Naive thymus-derived CD4-positive, alpha-beta T cell (primary cell): Measurements from ENCODE around the gene SVOP. TPM values are rescaled to one million over a fixed set of nuclear protein-coding genes. Genes with fewer than 3 reads are reported as not detected.

ENCODE experiments used
- ATAC-seq: fragments of 150-1000 bp; cut with Tn5 transposase; 2 replicates; pipeline ENCODE4 v1.10.0; 2021; ENCODE audit warnings: mild to moderate bottlenecking, moderate library complexity
- CTCF ChIA-PET: fragments of 350-600 bp; sonication (Branson Sonifier 250); formaldehyde crosslinking; loops from one replicate; lab custom pipeline; 2021; ENCODE audit warnings: antibody characterized with exemption; lab: Charles Lee
- POLR2A ChIA-PET: fragments of 350-600 bp; sonication (Branson Sonifier 250); formaldehyde crosslinking; loops from one replicate; lab custom pipeline; 2021; ENCODE audit warnings: antibody characterized with exemption, inconsistent platforms; lab: Charles Lee
- DNase-seq, 9 donors: peaks; one replicate each; pipeline versions ENCODE4 v3.0.0 to v3.0.0-alpha.2; 2020 to 2022; ENCODE audit warnings: mixed read lengths in 1 of 9
- H3K27ac ChIP-seq: one replicate; pipeline ENCODE4 v1.7.0; 2013; ENCODE audit warnings: mild to moderate bottlenecking, low read depth, low read length, moderate library complexity
- H3K27me3 ChIP-seq, 2 donors: one replicate each; pipeline ENCODE4 v1.7.0; 2013; ENCODE audit warnings: low read length in 2 of 2, mild to moderate bottlenecking in 2 of 2, moderate library complexity in 2 of 2; ENCODE audit not compliant: control insufficient read depth in 2 of 2, insufficient read depth in 2 of 2
- H3K36me3 ChIP-seq, 3 experiments: 1 replicate in 2 of 3; 2 replicates in 1 of 3; pipeline ENCODE4 v1.7.0; 2013; ENCODE audit warnings: low read length in 3 of 3, mild to moderate bottlenecking in 3 of 3, moderate library complexity in 1 of 3; ENCODE audit not compliant: insufficient read depth in 3 of 3, control insufficient read depth in 2 of 3
- H3K4me1 ChIP-seq, 2 donors: one replicate each; pipeline ENCODE4 v1.7.0; 2013; ENCODE audit warnings: low read length in 2 of 2, mild to moderate bottlenecking in 2 of 2, moderate library complexity in 1 of 2; ENCODE audit not compliant: control insufficient read depth in 2 of 2, insufficient read depth in 2 of 2
- H3K4me3 ChIP-seq: 2 replicates; pipeline ENCODE4 v1.7.0; 2013; ENCODE audit warnings: mild to moderate bottlenecking, low read length
- H3K9me3 ChIP-seq, 3 experiments: 1 replicate in 2 of 3; 2 replicates in 1 of 3; pipeline ENCODE4 v1.7.0; 2013; ENCODE audit warnings: low read length in 3 of 3; ENCODE audit not compliant: control insufficient read depth in 2 of 3
- H3K27ac Mint-ChIP-seq, 9 donors: one replicate each; pipeline ENCODE4 v1.8.0; 2020 to 2022; ENCODE audit warnings: mixed read lengths in 9 of 9, mild to moderate bottlenecking in 8 of 9, moderate library complexity in 5 of 9, inconsistent platforms in 2 of 9
- H3K27me3 Mint-ChIP-seq, 5 donors: one replicate each; pipeline ENCODE4 v1.8.0; 2021 to 2022; ENCODE audit warnings: mixed read lengths in 5 of 5, mild to moderate bottlenecking in 1 of 5
- H3K36me3 Mint-ChIP-seq, 5 donors: one replicate each; pipeline ENCODE4 v1.8.0; 2020 to 2022; ENCODE audit warnings: mixed read lengths in 5 of 5, mild to moderate bottlenecking in 3 of 5, inconsistent platforms in 1 of 5
- H3K4me1 Mint-ChIP-seq, 7 donors: one replicate each; pipeline ENCODE4 v1.8.0; 2020 to 2022; ENCODE audit warnings: mixed read lengths in 7 of 7, mild to moderate bottlenecking in 3 of 7, inconsistent platforms in 1 of 7
- H3K4me3 Mint-ChIP-seq, 10 donors: one replicate each; pipeline ENCODE4 v1.8.0; 2020 to 2022; ENCODE audit warnings: mild to moderate bottlenecking in 10 of 10, mixed read lengths in 10 of 10, moderate library complexity in 6 of 10, inconsistent platforms in 2 of 10
- H3K9me3 Mint-ChIP-seq, 11 donors: one replicate each; pipeline ENCODE4 v1.8.0; 2020 to 2022; ENCODE audit warnings: mixed read lengths in 11 of 11, mild to moderate bottlenecking in 4 of 11, inconsistent platforms in 1 of 11, moderate library complexity in 1 of 11
- intact Hi-C, 2 donors: fragments of 100-400 bp; cut with micrococcal nuclease; formaldehyde crosslinking; loops; one replicate each; pipeline ENCODE4 v1.15.1; 2023
- polyA plus RNA-seq, 2 donors: library from polyadenylated mRNA; unstranded; fragments of 300-500 nt; fragmentation: Illumina TruSeq; gene quantifications; one replicate each; pipeline ENCODE4 v1.2.3, GENCODE V29; 2021
- total RNA-seq, 6 experiments: library from RNA in 5 of 6; stranded (reverse) in 5 of 6; gene quantifications; 1 replicate in 5 of 6; 2 replicates in 1 of 6; pipeline ENCODE4 v1.2.3 and lab custom pipeline; 2021 to 2026

Gene SVOP
- total and polyA plus RNA-seq, 7 experiments from 2014 or later, result not detected

GRCh38 chr12:108928695-108929094 is 92.2 kb downstream of the SVOP start:
- CTCF ChIA-PET, result no interaction called here
- Histone ChIP-seq H3K4me1 (no peaks in the 10 kb centered on the region), H3K9me3 (no peaks in the 10 kb centered on the region), H3K27me3 (no peaks in the 10 kb centered on the region), H3K27ac (no peak overlapping the region), H3K36me3 (no peaks in the 10 kb centered on the region), H3K4me3 (no peak overlapping the region)
- H3K9me3 Mint-ChIP-seq, result peaks cover 0 to 10% (median 2%) of the 10 kb centered on the region in 11 donors
- H3K27ac Mint-ChIP-seq, result no peak overlapping the region
- DNase-seq (no peak), ATAC-seq (no peak)
- POLR2A ChIA-PET, result no interaction called here
- H3K27me3 Mint-ChIP-seq, result peaks cover 0 to 20% (median 6%) of the 10 kb centered on the region in 5 donors
- H3K4me1 Mint-ChIP-seq, result no peaks in the 10 kb centered on the region
- H3K4me3 Mint-ChIP-seq, result no peak overlapping the region
- intact Hi-C loops, result no loop called here
- H3K36me3 Mint-ChIP-seq, result no peaks in the 10 kb centered on the region

- Mint-ChIP-seq H3K4me1 (no peaks in the 10 kb centered on the region), H3K27ac (no peak overlapping the region), H3K27me3 (peaks cover 0 to 8% (median 6%) of the 10 kb centered on the region in 5 donors), H3K36me3 (no peaks in the 10 kb centered on the region), H3K4me3 (no peak overlapping the region), H3K9me3 (peaks cover 0 to 18% (median 8%) of the 10 kb centered on the region in 11 donors)
- intact Hi-C loops, result no loop called here
- POLR2A ChIA-PET, result no interaction called here
- H3K4me1 ChIP-seq, result no peaks in the 10 kb centered on the region
- H3K27me3 ChIP-seq, result no peaks in the 10 kb centered on the region
- peaks cover 0 to 10% (median 0%) of the 10 kb centered on the region in 3 experiments for H3K9me3 ChIP-seq
- no peak for ATAC-seq
- DNase-seq, result no peak
- CTCF ChIA-PET, result no interaction called here
- no peaks in the 10 kb centered on the region for H3K36me3 ChIP-seq
- H3K27ac ChIP-seq, result no peak overlapping the region
- no peak overlapping the region for H3K4me3 ChIP-seq
Observed at GRCh38 chr12:108922918-108923317, 98.0 kb downstream of the SVOP start.

GRCh38 chr12:108921946-108922345 is 98.9 kb downstream of the SVOP start:
- no peaks in the 10 kb centered on the region for H3K36me3 Mint-ChIP-seq
- intact Hi-C loops, result no loop called here
- Histone ChIP-seq H3K27me3 (no peaks in the 10 kb centered on the region), H3K27ac (no peak overlapping the region), H3K36me3 (no peaks in the 10 kb centered on the region), H3K4me1 (no peaks in the 10 kb centered on the region), H3K9me3 (peaks cover 0 to 10% (median 0%) of the 10 kb centered on the region in 3 experiments), H3K4me3 (no peak overlapping the region)
- H3K27ac Mint-ChIP-seq, result no peak overlapping the region
- POLR2A ChIA-PET, result no interaction called here
- CTCF ChIA-PET, result no interaction called here
- H3K27me3 Mint-ChIP-seq, result peaks cover 0 to 8% (median 6%) of the 10 kb centered on the region in 5 donors
- H3K4me3 Mint-ChIP-seq, result no peak overlapping the region
- H3K9me3 Mint-ChIP-seq, result peaks cover 0 to 18% (median 8%) of the 10 kb centered on the region in 11 donors
- no peaks in the 10 kb centered on the region for H3K4me1 Mint-ChIP-seq
- DNase-seq (no peak), ATAC-seq (no peak)

- Histone ChIP-seq H3K36me3 (no peaks in the 10 kb centered on the region), H3K9me3 (peaks cover 0 to 10% (median 0%) of the 10 kb centered on the region in 3 experiments), H3K4me3 (no peak overlapping the region), H3K27me3 (no peaks in the 10 kb centered on the region), H3K4me1 (no peaks in the 10 kb centered on the region), H3K27ac (no peak overlapping the region)
- intact Hi-C loops, result no loop called here
- CTCF ChIA-PET, result no interaction called here
- ATAC-seq (no peak), DNase-seq (no peak)
- H3K27ac Mint-ChIP-seq, result no peak overlapping the region
- no peak overlapping the region for H3K4me3 Mint-ChIP-seq
- peaks cover 0 to 14% (median 5%) of the 10 kb centered on the region in 11 donors for H3K9me3 Mint-ChIP-seq
- peaks cover 0 to 1% (median 0%) of the 10 kb centered on the region in 7 donors for H3K4me1 Mint-ChIP-seq
- no peaks in the 10 kb centered on the region for H3K36me3 Mint-ChIP-seq
- POLR2A ChIA-PET, result no interaction called here
- H3K27me3 Mint-ChIP-seq, result peaks cover 0 to 2% (median 0%) of the 10 kb centered on the region in 5 donors
Observed at GRCh38 chr12:108918960-108919642, 101.8 kb downstream of the SVOP start.

- Mint-ChIP-seq H3K27ac (no peak overlapping the region), H3K4me3 (no peak overlapping the region), H3K4me1 (peaks cover 0 to 6% (median 0%) of the 10 kb centered on the region in 7 donors), H3K27me3 (no peaks in the 10 kb centered on the region), H3K36me3 (no peaks in the 10 kb centered on the region), H3K9me3 (peaks cover 0 to 14% (median 5%) of the 10 kb centered on the region in 11 donors)
- Histone ChIP-seq H3K27ac (no peak overlapping the region), H3K9me3 (peaks cover 0 to 6% (median 0%) of the 10 kb centered on the region in 3 experiments), H3K4me3 (no peak overlapping the region), H3K27me3 (no peaks in the 10 kb centered on the region), H3K36me3 (no peaks in the 10 kb centered on the region), H3K4me1 (no peaks in the 10 kb centered on the region)
- DNase-seq (no peak), ATAC-seq (no peak)
- POLR2A ChIA-PET, result no interaction called here
- CTCF ChIA-PET, result no interaction called here
- intact Hi-C loops, result no loop called here
Observed at GRCh38 chr12:108918206-108918605, 102.7 kb downstream of the SVOP start.

GRCh38 chr12:108916336-108916735 is 104.5 kb downstream of the SVOP start:
- no peaks in the 10 kb centered on the region for H3K9me3 ChIP-seq
- peaks cover 0 to 6% (median 0%) of the 10 kb centered on the region in 7 donors for H3K4me1 Mint-ChIP-seq
- H3K4me3 Mint-ChIP-seq, result no peak overlapping the region
- DNase-seq (no peak), ATAC-seq (no peak)
- peaks cover 0 to 9% (median 3%) of the 10 kb centered on the region in 11 donors for H3K9me3 Mint-ChIP-seq
- H3K4me1 ChIP-seq, result no peaks in the 10 kb centered on the region
- H3K27ac Mint-ChIP-seq, result no peak overlapping the region
- no peaks in the 10 kb centered on the region for H3K27me3 ChIP-seq
- intact Hi-C loops, result no loop called here
- no peaks in the 10 kb centered on the region for H3K36me3 Mint-ChIP-seq
- no peaks in the 10 kb centered on the region for H3K36me3 ChIP-seq
- H3K27me3 Mint-ChIP-seq, result no peaks in the 10 kb centered on the region
- POLR2A ChIA-PET, result no interaction called here
- no peak overlapping the region for H3K4me3 ChIP-seq
- CTCF ChIA-PET, result interaction anchor here (1.3 kb wide), 1 partner anchor 8 kb away, joined by 4 read pairs; no protein-coding TSS in a partner anchor
- H3K27ac ChIP-seq, result no peak overlapping the region

GRCh38 chr12:108915632-108916133 is 105.2 kb downstream of the SVOP start:
- Mint-ChIP-seq H3K4me3 (no peak overlapping the region), H3K36me3 (no peaks in the 10 kb centered on the region), H3K27ac (no peak overlapping the region), H3K9me3 (peaks cover 0 to 6% (median 2%) of the 10 kb centered on the region in 11 donors), H3K4me1 (peaks cover 0 to 6% (median 0%) of the 10 kb centered on the region in 7 donors), H3K27me3 (no peaks in the 10 kb centered on the region)
- POLR2A ChIA-PET, result no interaction called here
- Histone ChIP-seq H3K27ac (no peak overlapping the region), H3K36me3 (no peaks in the 10 kb centered on the region), H3K27me3 (no peaks in the 10 kb centered on the region), H3K4me3 (no peak overlapping the region), H3K9me3 (no peaks in the 10 kb centered on the region), H3K4me1 (no peaks in the 10 kb centered on the region)
- DNase-seq, result no peak
- intact Hi-C loops, result no loop called here
- ATAC-seq, result no peak
- CTCF ChIA-PET, result no interaction called here
